ENCODE data around the gene PHEX. TPM values are rescaled to one million over a fixed set of nuclear protein-coding genes. Genes with fewer than 3 reads are reported as not detected.

Gene PHEX
- total RNA-seq, 1 donor from 2014 or later: 1.6 TPM

DNA sequence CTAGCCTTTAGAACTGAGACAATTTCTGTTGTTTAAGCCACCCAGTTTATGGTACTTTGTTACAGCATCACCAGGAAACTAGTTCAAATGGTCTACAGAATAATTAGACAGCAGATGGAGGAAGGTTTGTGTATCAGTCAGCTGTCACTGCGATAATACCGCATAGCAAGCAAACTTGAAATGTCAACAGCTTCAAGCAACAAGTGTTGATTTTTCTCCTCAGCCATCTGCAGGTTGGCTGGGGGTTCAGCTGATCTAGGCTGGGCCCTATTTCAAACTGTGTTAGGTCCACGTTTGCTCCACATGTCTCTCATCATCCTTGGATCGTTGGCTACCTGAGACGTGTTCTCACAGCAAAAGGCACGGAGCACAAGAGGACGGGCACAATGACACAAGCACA is 19.2 kb upstream of the PHEX start:
- peaks cover 18% of the 10 kb centered on the region for H3K36me3 Mint-ChIP-seq
- H3K27me3 Mint-ChIP-seq: no peaks in the 10 kb centered on the region
- H3K4me1 Mint-ChIP-seq (ENCODE audit: unreplicated experiment): peaks cover 4% of the 10 kb centered on the region
- DNase-seq (ENCODE audit: extremely low spot score, unreplicated experiment): no peak
- TF ChIP-seq, protein P1, sequence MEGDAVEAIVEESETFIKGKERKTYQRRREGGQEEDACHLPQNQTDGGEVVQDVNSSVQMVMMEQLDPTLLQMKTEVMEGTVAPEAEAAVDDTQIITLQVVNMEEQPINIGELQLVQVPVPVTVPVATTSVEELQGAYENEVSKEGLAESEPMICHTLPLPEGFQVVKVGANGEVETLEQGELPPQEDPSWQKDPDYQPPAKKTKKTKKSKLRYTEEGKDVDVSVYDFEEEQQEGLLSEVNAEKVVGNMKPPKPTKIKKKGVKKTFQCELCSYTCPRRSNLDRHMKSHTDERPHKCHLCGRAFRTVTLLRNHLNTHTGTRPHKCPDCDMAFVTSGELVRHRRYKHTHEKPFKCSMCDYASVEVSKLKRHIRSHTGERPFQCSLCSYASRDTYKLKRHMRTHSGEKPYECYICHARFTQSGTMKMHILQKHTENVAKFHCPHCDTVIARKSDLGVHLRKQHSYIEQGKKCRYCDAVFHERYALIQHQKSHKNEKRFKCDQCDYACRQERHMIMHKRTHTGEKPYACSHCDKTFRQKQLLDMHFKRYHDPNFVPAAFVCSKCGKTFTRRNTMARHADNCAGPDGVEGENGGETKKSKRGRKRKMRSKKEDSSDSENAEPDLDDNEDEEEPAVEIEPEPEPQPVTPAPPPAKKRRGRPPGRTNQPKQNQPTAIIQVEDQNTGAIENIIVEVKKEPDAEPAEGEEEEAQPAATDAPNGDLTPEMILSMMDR (conservative IDR thresholded peaks at IDR 0.05): no peak
- H3K27ac Mint-ChIP-seq: no peak overlapping the region
- no peak overlapping the region for H3K4me3 Mint-ChIP-seq
- H3K9me3 Mint-ChIP-seq: peaks cover 4% of the 10 kb centered on the region

DNA sequence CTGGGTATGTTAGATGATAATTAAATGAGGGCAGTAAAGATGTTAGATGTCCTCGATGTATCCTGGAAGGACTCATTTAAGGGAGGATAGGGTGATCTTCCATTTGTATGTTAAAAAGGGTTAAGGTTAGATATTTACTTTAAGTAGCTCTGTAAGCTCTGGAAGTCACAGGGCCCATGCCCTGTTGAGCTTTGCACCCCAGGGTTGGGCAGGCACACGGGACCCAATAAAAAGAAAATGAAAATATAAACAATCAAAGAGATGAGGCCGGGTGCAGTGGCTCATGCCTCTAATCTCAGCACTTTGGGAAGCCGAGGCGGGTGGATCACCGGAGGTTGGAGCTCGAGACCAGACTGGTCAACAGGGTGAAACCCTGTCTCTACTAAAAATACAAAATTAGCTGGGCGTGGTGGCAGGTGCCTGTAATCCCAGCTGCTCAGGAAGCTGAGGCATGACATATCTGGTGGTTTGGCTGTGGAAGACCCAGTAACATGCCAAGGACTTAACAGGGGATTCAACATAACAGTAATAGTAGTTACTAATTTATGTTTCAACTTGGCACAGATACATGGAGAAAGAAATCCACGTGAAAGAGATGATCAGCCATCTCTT is 16.9 kb upstream of the PHEX start:
- no peak overlapping the region for H3K27ac Mint-ChIP-seq
- TF ChIP-seq, protein P1 (conservative IDR thresholded peaks at IDR 0.05): no peak
- H3K4me3 Mint-ChIP-seq: no peak overlapping the region
- H3K36me3 Mint-ChIP-seq: peaks cover 5% of the 10 kb centered on the region
- peaks cover 4% of the 10 kb centered on the region for H3K4me1 Mint-ChIP-seq (ENCODE audit: unreplicated experiment)
- H3K27me3 Mint-ChIP-seq: no peaks in the 10 kb centered on the region
- H3K9me3 Mint-ChIP-seq: no peaks in the 10 kb centered on the region
- DNase-seq (ENCODE audit: extremely low spot score, unreplicated experiment): no peak

DNA sequence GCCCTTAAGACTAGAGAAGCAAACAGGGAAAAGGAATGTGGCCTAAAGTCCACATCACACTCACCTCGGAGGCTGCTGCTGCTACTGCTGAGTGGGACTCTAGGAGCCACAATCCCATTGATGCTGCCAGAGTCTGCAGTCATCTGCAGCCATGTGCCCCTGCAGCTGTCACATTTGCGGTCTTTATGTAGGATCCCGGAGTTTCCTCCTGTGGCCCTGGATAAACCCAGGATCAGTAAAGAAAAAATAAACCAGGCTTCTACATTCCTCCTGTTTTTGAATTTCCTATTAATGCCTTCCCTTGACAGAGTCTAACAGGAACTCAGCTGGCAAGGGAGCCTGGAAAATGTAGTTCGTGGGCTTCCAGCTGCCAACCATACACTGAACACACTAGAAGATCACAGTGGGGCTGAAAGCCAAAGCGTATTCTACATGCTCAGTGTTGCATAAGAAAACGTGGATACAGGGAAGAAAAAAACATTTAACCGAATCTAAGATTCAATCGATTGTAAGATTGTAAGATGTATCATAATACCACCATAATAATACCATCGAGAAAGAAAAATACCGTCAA is 10.3 kb upstream of the PHEX start:
- H3K4me3 Mint-ChIP-seq: no peak overlapping the region
- peaks cover 4% of the 10 kb centered on the region for H3K9me3 Mint-ChIP-seq
- H3K36me3 Mint-ChIP-seq: peaks cover 4% of the 10 kb centered on the region
- no peak overlapping the region for H3K27ac Mint-ChIP-seq
- H3K4me1 Mint-ChIP-seq (ENCODE audit: unreplicated experiment): no peaks in the 10 kb centered on the region
- TF ChIP-seq, protein P1 (conservative IDR thresholded peaks at IDR 0.05): no peak
- no peak for DNase-seq (ENCODE audit: extremely low spot score, unreplicated experiment)
- no peaks in the 10 kb centered on the region for H3K27me3 Mint-ChIP-seq

DNA sequence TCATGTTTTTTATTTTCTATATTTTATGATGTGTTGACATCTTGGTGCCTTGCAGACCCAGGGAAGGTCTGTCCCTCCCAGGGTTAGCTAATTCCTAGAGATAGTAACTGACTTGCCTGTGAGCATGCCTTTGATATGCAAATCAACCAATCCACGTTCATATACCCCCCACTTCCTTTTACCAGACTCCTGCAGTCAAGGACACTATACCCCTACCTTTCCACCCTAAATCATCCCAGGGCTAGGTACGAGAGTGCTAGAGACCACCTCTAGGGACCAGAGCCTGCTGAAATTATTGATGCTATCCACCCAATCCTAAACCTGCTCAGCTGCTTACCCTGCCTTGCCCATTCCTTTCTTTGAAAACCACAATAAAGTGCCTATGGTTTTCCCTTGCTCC is 7.5 kb upstream of the PHEX start:
- no peak for DNase-seq (ENCODE audit: extremely low spot score, unreplicated experiment)
- no peaks in the 10 kb centered on the region for H3K4me1 Mint-ChIP-seq (ENCODE audit: unreplicated experiment)
- H3K36me3 Mint-ChIP-seq: peaks cover 4% of the 10 kb centered on the region
- H3K27ac Mint-ChIP-seq: no peak overlapping the region
- H3K9me3 Mint-ChIP-seq: peaks cover 4% of the 10 kb centered on the region
- H3K4me3 Mint-ChIP-seq: no peak overlapping the region
- TF ChIP-seq, protein P1 (conservative IDR thresholded peaks at IDR 0.05): no peak
- no peaks in the 10 kb centered on the region for H3K27me3 Mint-ChIP-seq

GRCh38 chrX:22025751-22026150 is 6.4 kb upstream of the PHEX start:
- H3K27ac Mint-ChIP-seq: peak overlapping the region; percentile 17
- TF ChIP-seq, protein P1 (conservative IDR thresholded peaks at IDR 0.05): no peak

More at GRCh38 chrX:22025751-22026150, 6.4 kb upstream of the PHEX start:
- Mint-ChIP-seq H3K4me1 (ENCODE audit: unreplicated experiment) (no peaks in the 10 kb centered on the region), H3K9me3 (peaks cover 4% of the 10 kb centered on the region), H3K4me3 (no peak overlapping the region), H3K36me3 (peaks cover 4% of the 10 kb centered on the region), H3K27me3 (no peaks in the 10 kb centered on the region)
- DNase-seq (ENCODE audit: extremely low spot score, unreplicated experiment): no peak

Measured in type B pancreatic cell (in vitro differentiated cells).